Muscle layer of colon (tissue), 2 donors: ENCODE data around the gene NEAT1.

Source experiments
- H3K27ac ChIP-seq: one replicate; pipeline ENCODE4 v1.7.0; 2013; ENCODE audit warnings: low read depth, mild to moderate bottlenecking, low read length, moderate library complexity
- H3K27me3 ChIP-seq, 2 donors: one replicate each; pipeline ENCODE4 v1.7.0; 2013; ENCODE audit warnings: low read length in 2 of 2, mild to moderate bottlenecking in 2 of 2; ENCODE audit not compliant: insufficient read depth in 2 of 2, control insufficient read depth in 1 of 2
- H3K36me3 ChIP-seq: one replicate; pipeline ENCODE4 v1.7.0; 2013; ENCODE audit warnings: mild to moderate bottlenecking, low read length; ENCODE audit not compliant: insufficient read depth
- H3K4me1 ChIP-seq: one replicate; pipeline ENCODE4 v1.7.0; 2013; ENCODE audit warnings: mild to moderate bottlenecking, low read length; ENCODE audit not compliant: insufficient read depth
- H3K4me3 ChIP-seq, 2 donors: one replicate each; pipeline ENCODE4 v1.7.0; 2013; ENCODE audit warnings: low read length in 2 of 2, low read depth in 1 of 2, mild to moderate bottlenecking in 1 of 2, moderate library complexity in 1 of 2
- H3K9ac ChIP-seq: one replicate; pipeline ENCODE4 v1.7.0; 2013; ENCODE audit warnings: low read length
- H3K9me3 ChIP-seq: one replicate; pipeline ENCODE4 v1.7.0; 2013; ENCODE audit warnings: mild to moderate bottlenecking, low read length
- donor health status: abdominal sarcoma.
- donor health status: Adenocarcinoma of cecum.

NEAT1 gene

GRCh38 chr11:65414776-65415498 is 7.7 kb upstream of the NEAT1 start:
- Histone ChIP-seq H3K9me3 (no peaks in the 10 kb centered on the region), H3K27me3 (no peaks in the 10 kb centered on the region), H3K9ac (no peak overlapping the region), H3K4me3 (no peak overlapping the region), H3K4me1 (peaks cover 42% of the 10 kb centered on the region), H3K27ac (no peak overlapping the region), H3K36me3 (peaks cover 3% of the 10 kb centered on the region)

GRCh38 chr11:65415499-65416340 is 6.9 kb upstream of the NEAT1 start:
- no peaks in the 10 kb centered on the region for H3K9me3 ChIP-seq
- peaks cover 49% of the 10 kb centered on the region for H3K4me1 ChIP-seq
- peak overlapping the region; percentile 100 for H3K27ac ChIP-seq
- H3K9ac ChIP-seq: no peak overlapping the region
- H3K27me3 ChIP-seq: no peaks in the 10 kb centered on the region
- H3K4me3 ChIP-seq: peak overlapping the region; percentile 11 to 53
- H3K36me3 ChIP-seq: peaks cover 3% of the 10 kb centered on the region

GRCh38 chr11:65416341-65416824 is 6.2 kb upstream of the NEAT1 start:
- Histone ChIP-seq H3K27ac (peak overlapping the region; percentile 100), H3K9me3 (no peaks in the 10 kb centered on the region), H3K36me3 (peaks cover 3% of the 10 kb centered on the region), H3K4me1 (peaks cover 52% of the 10 kb centered on the region), H3K4me3 (peak overlapping the region; percentile 11 to 53), H3K9ac (peak overlapping the region; percentile 89), H3K27me3 (no peaks in the 10 kb centered on the region)

- H3K4me1 ChIP-seq: peaks cover 52% of the 10 kb centered on the region
- peaks cover 2% of the 10 kb centered on the region for H3K36me3 ChIP-seq
- H3K9me3 ChIP-seq: no peaks in the 10 kb centered on the region
- H3K4me3 ChIP-seq: peak overlapping the region; percentile 11 to 53
- H3K27ac ChIP-seq: peak overlapping the region; percentile 100
- H3K27me3 ChIP-seq: no peaks in the 10 kb centered on the region
- H3K9ac ChIP-seq: peak overlapping the region; percentile 89
These were observed 5.5 kb upstream of the NEAT1 start for GRCh38 chr11:65416841-65417701.

- Histone ChIP-seq H3K36me3 (no peaks in the 10 kb centered on the region), H3K4me3 (peak overlapping the region in 1 of 2 donors; percentile 53), H3K4me1 (peaks cover 52% of the 10 kb centered on the region), H3K27me3 (no peaks in the 10 kb centered on the region), H3K9me3 (no peaks in the 10 kb centered on the region), H3K27ac (peak overlapping the region; percentile 100), H3K9ac (peak overlapping the region; percentile 89)
These were observed 4.7 kb upstream of the NEAT1 start for GRCh38 chr11:65417702-65418430.

- H3K4me3 ChIP-seq: peak overlapping the region; percentile 9 to 53
- H3K9ac ChIP-seq: peak overlapping the region; percentile 89
- H3K9me3 ChIP-seq: no peaks in the 10 kb centered on the region
- H3K4me1 ChIP-seq: peaks cover 52% of the 10 kb centered on the region
- no peaks in the 10 kb centered on the region for H3K27me3 ChIP-seq
- no peaks in the 10 kb centered on the region for H3K36me3 ChIP-seq
- peak overlapping the region; percentile 100 for H3K27ac ChIP-seq
These were observed 4.2 kb upstream of the NEAT1 start for GRCh38 chr11:65418431-65418680.

GRCh38 chr11:65418681-65419459 is 3.7 kb upstream of the NEAT1 start:
- Histone ChIP-seq H3K27ac (peak overlapping the region; percentile 100), H3K4me3 (peak overlapping the region; percentile 21 to 53), H3K9me3 (no peaks in the 10 kb centered on the region), H3K9ac (peak overlapping the region; percentile 89), H3K27me3 (no peaks in the 10 kb centered on the region), H3K4me1 (peaks cover 52% of the 10 kb centered on the region), H3K36me3 (no peaks in the 10 kb centered on the region)

GRCh38 chr11:65419460-65419771 is 3.2 kb upstream of the NEAT1 start:
- H3K4me1 ChIP-seq: peaks cover 52% of the 10 kb centered on the region

GRCh38 chr11:65419772-65420481 is 2.7 kb upstream of the NEAT1 start:
- Histone ChIP-seq H3K9ac (peak overlapping the region; percentile 89), H3K27ac (peak overlapping the region; percentile 100), H3K27me3 (no peaks in the 10 kb centered on the region), H3K36me3 (peaks cover 6% of the 10 kb centered on the region), H3K4me1 (peaks cover 52% of the 10 kb centered on the region), H3K9me3 (no peaks in the 10 kb centered on the region), H3K4me3 (peak overlapping the region in 1 of 2 donors; percentile 53)

More at GRCh38 chr11:65419460-65419771, 3.2 kb upstream of the NEAT1 start:
- Histone ChIP-seq H3K9ac (peak overlapping the region; percentile 89), H3K27me3 (no peaks in the 10 kb centered on the region), H3K36me3 (peaks cover 3% of the 10 kb centered on the region), H3K9me3 (no peaks in the 10 kb centered on the region), H3K4me3 (peak overlapping the region; percentile 21 to 53), H3K27ac (peak overlapping the region; percentile 100)

- no peaks in the 10 kb centered on the region for H3K27me3 ChIP-seq
- H3K4me3 ChIP-seq: peak overlapping the region in 1 of 2 donors; percentile 44
- H3K36me3 ChIP-seq: peaks cover 11% of the 10 kb centered on the region
- peak overlapping the region; percentile 100 for H3K27ac ChIP-seq
- no peaks in the 10 kb centered on the region for H3K9me3 ChIP-seq
- H3K4me1 ChIP-seq: peaks cover 52% of the 10 kb centered on the region
- H3K9ac ChIP-seq: peak overlapping the region; percentile 100
These were observed 2.1 kb upstream of the NEAT1 start for GRCh38 chr11:65420506-65420905.
